Putamen (tissue), 1 donor: ENCODE results near the gene NBPF20.
"Not testable (repeated sequence)": the region's sequence is repeated elsewhere in the genome, so short reads cannot be mapped to it uniquely, and the experiment has no call there.

Experiments used
- DNase-seq: peaks from one replicate; pipeline ENCODE4 v3.0.0-alpha.2; 2016; ENCODE audit warnings: low spot score

Gene NBPF20

GRCh38 chr1:145429329-145429728, 3.9 kb upstream of the NBPF20 start:
- not testable (repeated sequence) for DNase-seq

- DNase-seq: not testable (repeated sequence)
Measured at GRCh38 chr1:145424612-145425435, 579 bp downstream of the NBPF20 start.

DNA sequence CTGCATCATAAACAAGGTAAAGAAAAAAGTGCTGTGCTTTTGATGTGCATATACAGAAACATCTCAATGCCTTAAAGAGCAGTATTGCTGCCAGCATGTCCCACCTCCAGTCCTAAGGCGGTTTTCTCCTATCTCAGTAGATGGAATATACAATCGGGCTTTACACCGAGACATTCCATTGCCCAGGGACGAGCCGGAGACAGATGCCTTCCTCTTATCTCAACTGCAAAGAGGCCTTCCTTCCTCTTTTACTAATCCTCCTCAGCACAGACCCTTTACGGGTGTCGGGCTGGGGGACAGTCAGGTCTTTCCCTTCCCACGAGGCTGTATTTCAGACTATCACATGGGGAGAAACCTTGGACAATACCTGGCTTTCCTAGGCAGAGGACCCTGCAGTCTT, 10.3 kb downstream of the NBPF20 start:
- DNase-seq: not testable (repeated sequence)

GRCh38 chr1:145407266-145407665, 18.1 kb downstream of the NBPF20 start:
- not testable (repeated sequence) for DNase-seq

DNA sequence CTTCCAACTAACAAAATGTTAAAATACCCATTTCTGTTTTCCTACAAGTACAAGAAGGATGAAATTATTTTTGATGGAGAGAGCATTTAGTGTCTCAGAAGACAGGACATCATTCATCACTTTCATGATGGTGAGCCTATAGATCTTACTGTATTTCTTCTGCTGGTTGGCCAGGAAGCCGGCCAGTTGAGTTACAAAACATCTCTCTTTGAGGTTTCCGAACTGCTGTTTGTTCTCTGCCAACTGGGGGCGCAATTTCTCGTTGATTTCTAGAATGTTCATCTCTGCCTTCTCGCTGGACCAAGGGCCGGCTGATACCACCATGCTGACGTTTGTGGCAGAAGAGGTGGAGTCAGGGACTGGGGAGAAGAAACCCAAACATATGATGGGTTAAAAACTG, 20.5 kb downstream of the NBPF20 start:
- DNase-seq: not testable (repeated sequence)

GRCh38 chr1:145400701-145401100, 24.7 kb downstream of the NBPF20 start:
- DNase-seq: not testable (repeated sequence)
